GM21367 (cell line): ENCODE data around the gene NEB.

ENCODE experiments used
- ATAC-seq: cut with Tn5 transposase; IDR thresholded peaks from one replicate; pipeline ENCODE4 v1.9.1; 2021; ENCODE audit not compliant: unreplicated experiment

Gene NEB

DNA sequence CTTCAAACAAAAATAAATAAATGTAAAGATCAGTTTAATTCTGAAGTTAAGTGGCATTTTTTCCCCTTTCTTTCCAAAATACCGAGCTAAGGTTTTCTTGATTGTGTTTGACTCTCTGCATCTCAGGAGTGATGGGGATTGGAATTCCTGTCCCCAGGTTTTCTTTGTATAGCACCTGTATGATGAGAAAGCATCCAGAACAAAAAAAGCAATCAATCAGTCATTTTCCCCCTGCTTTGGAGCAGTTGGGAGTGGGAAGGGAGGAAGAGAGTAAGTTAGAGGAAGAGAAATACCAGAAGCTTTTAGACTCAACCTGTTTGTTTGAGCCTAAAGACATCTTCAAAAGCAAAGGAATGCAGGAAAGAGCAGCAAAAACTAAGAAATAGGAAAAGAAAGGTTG, 236.1 kb downstream of the NEB start:
- no peak for ATAC-seq

DNA sequence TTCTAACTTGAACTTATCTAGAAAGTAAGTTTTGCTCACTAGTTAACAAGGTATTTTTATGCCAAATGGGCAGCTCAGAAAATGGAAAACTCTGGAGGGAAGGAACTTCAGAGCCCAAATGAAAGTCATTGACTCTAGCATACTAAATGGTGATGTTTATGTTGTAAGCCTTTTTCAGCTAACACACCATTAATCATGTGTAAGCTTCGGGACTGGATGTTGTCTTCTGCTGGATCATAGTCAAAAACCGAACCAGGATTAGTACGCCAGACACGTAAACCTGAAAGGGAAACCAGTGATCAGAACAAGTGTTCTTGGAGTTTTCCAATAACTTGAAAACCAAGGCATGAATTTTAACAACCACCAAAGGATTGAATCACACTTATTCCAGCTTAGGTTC, 242.8 kb downstream of the NEB start:
- ATAC-seq: no peak

DNA sequence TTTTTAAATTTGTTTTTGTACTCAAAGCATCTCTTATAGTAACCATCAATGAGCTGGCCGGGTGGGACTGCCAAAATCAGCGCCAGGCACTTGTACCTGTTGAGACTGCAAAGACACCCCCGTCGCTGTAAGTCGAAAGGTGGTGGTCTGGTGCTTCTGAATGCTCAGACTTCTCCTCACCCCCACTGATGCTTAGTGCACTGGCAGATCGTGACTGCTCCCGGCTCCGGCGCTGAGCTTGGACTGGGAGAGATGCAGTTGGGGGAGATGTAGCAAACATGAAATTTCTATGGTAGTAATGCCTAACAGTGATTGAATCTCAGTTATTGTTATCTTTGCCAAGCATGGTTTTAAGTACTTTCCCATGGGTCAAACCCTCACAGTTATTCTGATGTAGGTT, 244.0 kb downstream of the NEB start:
- no peak for ATAC-seq

DNA sequence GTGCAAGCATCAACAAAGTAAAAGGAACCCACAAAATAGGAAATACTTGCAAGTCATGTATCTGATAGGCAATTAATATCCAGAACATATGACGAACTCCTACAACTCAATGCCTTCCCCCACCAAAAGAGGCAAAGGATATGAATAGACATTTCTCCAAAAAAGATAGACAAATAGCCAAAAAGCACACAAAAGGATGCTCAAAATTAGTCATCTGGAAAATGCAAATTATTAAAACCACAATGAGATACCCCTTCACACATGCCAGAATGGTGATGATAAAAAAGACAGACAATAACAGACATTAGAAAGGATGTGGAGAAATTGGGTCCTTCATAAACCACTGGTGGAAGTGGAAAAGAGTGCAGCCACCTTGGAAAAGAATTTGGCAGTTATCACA, 248.2 kb downstream of the NEB start:
- ATAC-seq: no peak

DNA sequence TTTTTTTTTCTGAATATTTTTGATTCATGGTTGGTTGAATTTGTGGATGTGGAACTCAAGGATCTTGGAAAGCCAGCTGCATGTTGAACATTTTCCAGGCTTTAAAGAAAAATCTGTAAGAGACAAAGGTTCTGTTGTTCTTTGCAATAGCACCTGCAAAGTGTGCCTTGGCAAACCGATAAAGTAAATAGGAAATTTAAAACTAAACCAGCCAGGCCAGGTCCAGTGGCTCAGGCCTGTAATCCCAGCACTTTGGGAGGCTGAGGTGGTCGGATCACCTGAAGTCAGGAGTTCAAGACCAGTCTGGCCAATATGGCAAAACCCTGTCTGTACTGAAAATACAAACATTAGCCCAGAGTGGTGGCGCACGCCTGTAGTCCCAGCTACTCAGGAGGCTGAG, 250.2 kb downstream of the NEB start:
- no peak for ATAC-seq

DNA sequence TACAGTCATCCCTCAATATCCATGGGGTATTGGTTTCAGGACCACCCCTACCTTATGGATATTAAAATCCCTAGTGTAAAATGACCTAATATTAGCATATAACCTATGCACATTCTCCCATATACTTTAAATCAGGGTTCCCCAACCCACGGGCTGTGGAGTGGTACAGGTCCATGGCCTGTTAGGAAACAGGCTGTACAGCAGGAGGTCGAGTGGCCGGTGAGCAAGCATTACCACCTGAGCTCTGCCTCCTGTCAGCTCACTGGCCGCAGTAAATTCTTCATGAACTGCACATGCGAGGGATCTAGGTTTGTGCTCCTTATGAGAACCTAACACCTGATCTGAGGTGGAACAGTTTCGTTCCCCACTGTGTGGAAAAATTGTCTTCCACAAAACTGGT, 250.7 kb downstream of the NEB start:
- ATAC-seq: no peak

DNA sequence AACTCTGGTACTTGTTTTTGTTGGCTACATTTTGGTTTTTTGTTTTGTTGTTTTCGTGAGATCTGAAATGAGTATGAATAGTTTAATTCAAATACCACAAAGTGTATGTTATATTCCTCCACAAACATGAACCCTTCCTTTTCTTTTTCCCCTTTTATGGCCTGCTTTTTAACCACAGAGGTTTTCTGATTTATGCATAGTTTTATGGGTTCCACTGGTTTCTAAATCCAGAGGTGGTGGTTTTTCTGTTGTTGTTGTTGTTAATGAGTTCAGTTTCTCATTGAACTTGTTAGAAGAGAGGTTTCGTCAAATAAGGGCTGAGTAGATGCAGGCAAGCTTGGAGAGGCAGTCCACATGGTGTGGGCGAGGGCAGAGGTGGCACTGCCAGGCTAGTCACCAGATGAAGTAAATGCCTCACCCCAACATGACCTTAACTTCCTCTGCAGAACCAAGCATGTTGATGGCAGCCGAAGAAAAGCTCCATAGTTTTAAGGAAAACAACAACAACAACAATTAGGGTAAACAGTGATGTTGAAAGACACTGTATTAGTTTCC, 252.0 kb downstream of the NEB start:
- no peak for ATAC-seq

DNA sequence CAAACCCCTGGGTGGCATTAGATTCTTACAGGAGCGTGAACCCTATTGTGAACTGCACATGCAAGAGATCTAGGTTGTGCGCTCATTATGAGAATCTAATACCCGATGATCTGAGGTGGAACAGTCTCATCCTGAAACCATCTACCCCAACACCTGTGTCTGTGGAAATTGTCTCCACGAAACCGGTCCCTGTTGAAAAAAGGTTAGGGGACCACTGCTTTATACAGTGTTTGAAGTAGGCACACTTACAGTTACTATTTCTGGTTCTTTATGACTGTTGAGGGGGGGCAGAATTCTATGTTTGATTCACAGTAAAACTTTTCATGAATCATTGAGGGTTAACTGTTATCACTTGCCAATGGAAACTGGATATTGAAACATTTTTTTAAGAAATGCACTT, 252.5 kb downstream of the NEB start:
- no peak for ATAC-seq

DNA sequence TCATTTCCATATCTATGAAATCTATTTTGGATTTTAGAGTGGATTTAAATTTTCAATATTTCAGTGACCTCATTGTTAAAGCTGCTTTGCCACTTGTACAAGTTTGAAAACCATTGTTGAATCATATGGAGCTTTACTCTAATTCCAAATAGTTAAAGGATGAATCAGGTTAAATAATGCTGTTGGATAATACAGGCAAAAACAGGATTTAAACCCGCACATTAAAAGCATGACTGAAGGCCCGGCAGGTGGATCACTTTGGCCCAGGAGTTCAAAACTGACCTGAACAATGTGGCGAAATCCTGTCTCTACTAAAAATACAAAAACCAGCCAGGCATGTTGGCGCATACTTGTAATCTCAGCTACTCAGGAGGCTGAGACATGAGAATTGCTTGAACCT, 256.3 kb downstream of the NEB start:
- no peak for ATAC-seq

DNA sequence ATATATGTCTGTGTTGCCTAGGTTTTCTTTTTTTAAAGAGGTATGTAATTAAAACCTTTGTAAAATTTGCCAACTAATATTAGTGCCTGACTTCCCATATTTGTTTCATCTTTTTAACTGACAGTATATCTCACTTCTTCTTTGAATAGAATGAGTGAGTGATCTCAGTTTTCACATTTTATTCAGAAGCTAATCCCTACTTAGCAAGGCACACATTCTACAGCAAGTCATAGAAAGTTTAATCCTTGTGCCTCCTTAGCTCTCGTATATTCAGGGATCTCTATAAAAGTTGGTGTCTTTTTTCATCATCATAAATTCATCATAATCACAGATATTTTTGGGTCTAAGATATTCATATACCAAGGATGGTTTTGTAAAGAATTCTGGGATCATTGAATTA, 258.0 kb downstream of the NEB start:
- no peak for ATAC-seq

DNA sequence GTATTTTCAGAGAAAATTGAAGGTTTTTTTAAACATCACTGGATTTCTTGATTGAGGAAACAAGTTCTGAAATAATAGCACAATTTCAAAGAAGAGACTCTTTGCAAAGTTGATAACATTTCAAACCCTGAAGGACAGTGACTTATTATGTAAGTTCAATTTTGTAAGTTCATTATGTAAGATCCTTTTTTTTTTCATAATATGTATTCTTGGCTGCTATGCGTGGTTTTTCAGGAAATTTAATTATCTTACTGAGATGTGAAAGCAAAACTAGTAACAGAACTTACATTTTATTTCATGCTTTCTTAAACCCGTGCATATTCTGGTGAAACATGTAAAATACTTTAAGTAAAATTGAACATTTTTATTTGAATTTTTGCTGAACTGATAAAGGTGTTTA, 259.2 kb downstream of the NEB start:
- no peak for ATAC-seq

DNA sequence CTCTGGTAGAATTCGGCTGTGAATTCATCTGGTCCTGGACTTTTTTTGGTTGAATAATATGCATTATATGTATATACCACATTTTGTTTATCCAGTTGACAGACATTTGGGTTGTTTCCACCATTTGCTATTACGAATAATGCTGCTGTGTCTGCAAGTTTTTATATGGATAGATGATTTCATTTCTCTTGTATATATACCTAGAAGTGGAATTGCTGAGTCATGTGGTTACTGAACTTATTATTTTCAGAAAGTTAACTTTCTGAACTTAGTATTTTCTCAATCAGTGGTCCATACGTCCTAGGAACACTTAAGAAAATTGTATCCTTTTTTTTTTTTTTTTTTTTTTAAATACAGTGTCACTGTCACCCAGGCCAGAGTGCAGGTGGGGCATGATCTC, 261.3 kb downstream of the NEB start:
- ATAC-seq: no peak

DNA sequence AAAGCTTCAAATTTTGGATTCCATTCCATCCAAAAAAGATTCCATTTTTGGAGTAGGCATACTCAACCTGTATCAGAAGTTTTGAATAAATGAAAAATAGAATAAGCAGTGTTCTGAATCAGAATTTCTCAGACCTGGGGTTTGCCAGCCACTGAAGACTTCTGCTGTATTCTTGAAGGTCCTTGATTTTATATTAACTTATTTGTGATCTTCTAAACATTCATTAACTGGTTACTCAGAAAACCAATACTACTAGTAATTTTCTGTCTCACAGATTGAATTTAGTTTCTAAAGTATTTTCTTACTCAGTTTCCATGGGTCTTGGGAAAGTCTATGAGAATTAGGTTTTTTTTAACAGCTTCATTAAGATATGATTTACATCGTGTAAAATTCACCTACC, 263.7 kb downstream of the NEB start:
- ATAC-seq: no peak

DNA sequence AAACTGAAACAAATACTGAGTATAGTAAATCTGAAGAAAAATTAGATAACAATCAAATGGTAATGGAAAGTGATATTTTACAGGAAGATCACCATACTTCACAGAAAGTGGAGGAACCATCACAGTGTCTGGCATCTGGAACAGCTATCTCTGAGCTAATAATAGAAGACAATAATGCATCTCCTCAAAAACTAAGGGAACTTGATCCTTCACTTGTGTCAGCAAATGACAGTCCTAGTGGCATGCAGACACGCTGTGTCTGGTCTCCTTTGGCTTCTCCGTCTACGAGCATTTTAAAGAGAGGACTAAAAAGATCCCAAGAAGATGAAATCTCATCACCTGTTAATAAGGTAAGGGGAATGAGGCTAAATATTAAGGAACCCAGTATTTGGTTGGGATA, 268.5 kb downstream of the NEB start:
- ATAC-seq: no peak

DNA sequence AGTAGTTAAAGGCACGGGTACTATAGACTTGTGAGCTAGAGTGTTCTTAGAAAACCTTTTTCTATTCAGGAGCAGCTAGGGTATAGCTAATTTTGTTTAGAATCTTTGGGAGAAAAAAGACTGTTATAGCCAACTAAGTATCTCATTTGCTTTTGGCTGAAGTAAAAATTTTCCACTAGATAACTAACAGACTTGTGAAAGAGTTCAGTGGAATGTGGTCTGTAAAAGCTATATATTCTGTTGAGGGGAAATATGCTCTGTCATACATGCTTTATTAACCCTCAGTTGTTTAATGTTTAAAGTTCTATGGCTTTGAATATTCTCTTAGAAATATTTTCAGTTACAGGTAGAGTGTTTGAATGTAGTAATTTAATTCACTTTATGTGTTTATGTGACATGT, 274.9 kb downstream of the NEB start:
- no peak for ATAC-seq

DNA sequence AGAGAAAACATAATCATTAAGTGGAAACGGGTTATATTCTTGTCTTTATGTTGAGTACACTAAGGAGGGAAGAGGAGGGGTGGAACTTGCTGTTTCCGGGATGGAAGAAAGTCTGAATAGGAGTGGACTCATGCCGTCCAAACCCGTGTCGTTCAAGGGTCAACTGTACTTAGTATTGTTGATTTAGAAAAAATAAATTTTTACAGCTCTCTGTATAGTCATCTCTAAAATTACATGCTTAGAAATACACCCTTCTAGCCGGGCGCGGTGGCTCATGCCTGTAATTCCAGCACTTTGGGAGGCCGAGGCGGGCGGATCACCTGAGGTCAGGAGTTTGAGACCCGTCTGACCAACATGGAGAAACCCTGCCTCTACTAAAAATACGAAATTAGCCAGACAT, 295.1 kb downstream of the NEB start:
- no peak for ATAC-seq

DNA sequence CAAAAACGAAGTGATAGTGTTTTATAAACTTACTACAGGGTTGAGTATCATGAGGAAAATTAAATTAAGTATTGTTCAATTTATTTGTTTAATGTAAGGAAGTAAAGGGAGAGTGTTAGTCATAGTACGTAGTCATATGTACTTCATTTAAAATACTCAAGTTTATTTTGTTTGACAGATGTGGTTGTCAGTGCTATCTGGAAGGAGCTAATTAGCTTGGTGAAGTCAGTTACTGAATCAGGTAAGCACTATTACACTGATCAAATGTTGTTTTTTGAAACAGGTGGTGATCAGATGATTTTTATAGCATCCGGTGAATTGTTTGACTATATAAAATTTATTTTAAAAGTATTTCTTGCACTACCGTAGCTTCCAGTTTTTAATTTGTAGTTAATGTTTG, 295.8 kb downstream of the NEB start:
- no peak for ATAC-seq

DNA sequence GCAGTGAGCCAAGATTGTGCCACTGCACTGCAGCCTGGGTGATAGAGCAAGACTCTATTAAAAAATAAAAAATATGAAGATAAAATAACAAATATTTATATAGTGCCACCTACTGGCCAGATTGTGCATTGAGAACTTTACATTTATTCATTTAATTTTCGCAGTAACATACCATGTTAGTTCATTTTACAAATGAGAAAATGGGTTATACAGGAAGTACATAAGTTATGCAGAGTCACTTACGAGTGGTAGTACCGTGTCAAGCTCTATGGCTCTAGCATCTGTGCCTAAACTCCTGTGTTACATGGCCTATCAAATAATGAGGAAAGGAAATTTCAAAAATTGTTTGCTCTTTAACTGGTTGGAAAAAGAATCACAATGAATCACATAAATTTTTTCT, 296.6 kb downstream of the NEB start:
- ATAC-seq: no peak
